Loucy (cell line): ENCODE data around the gene CAMK1G.

Source experiments
- H2AFZ ChIP-seq: fragments of 200-600 bp; sonication (generic); 2 replicates; pipeline ENCODE4 v1.6.0; 2016; ENCODE audit warnings: antibody characterized with exemption, mild to moderate bottlenecking, low read length, moderate library complexity
- H3F3A ChIP-seq: fragments of 200-600 bp; 2 replicates; pipeline ENCODE4 v1.6.0; 2016; ENCODE audit warnings: antibody characterized with exemption, low read depth, mild to moderate bottlenecking
- H3K27me3 ChIP-seq: fragments of 200-600 bp; sonication (generic); 2 replicates; pipeline ENCODE4 v1.6.1; 2014; ENCODE audit warnings: low read length, mild to moderate bottlenecking; ENCODE audit not compliant: insufficient read depth, poor library complexity, severe bottlenecking
- H3K36me3 ChIP-seq: fragments of 200-600 bp; sonication (generic); 2 replicates; pipeline ENCODE4 v1.6.1; 2016; ENCODE audit warnings: low read length; ENCODE audit not compliant: insufficient read depth
- H3K4me1 ChIP-seq: fragments of 200-600 bp; sonication (generic); 2 replicates; pipeline ENCODE4 v1.5.1; 2014; ENCODE audit warnings: low read length, mild to moderate bottlenecking; ENCODE audit not compliant: insufficient read depth, poor library complexity, severe bottlenecking
- H3K4me2 ChIP-seq: fragments of 200-600 bp; sonication (generic); 2 replicates; pipeline ENCODE4 v1.6.0; 2014; ENCODE audit warnings: antibody characterized with exemption, low read length, low read depth, mild to moderate bottlenecking; ENCODE audit not compliant: poor library complexity, severe bottlenecking
- H3K4me3 ChIP-seq: fragments of 200-600 bp; sonication (generic); 2 replicates; pipeline ENCODE4 v1.5.1; 2014; ENCODE audit warnings: low read length, mild to moderate bottlenecking, mixed read lengths; ENCODE audit not compliant: poor library complexity, severe bottlenecking
- H3K79me2 ChIP-seq: fragments of 200-600 bp; sonication (generic); 2 replicates; pipeline ENCODE4 v1.6.1; 2014; ENCODE audit warnings: low read length; ENCODE audit not compliant: insufficient read depth
- H3K9ac ChIP-seq: fragments of 200-600 bp; sonication (generic); 2 replicates; pipeline ENCODE4 v1.6.0; 2014; ENCODE audit warnings: mild to moderate bottlenecking, low read depth, low read length, moderate library complexity; ENCODE audit not compliant: poor library complexity, severe bottlenecking
- H3K9me2 ChIP-seq: fragments of 200-600 bp; sonication (generic); replicated peaks from 2 replicates; pipeline ENCODE4 v1.6.1; 2016; ENCODE audit warnings: low read depth, low read length, mixed read lengths
- H3K9me3 ChIP-seq: fragments of 200-600 bp; sonication (generic); 2 replicates; pipeline ENCODE4 v1.6.1; 2014; ENCODE audit warnings: mild to moderate bottlenecking, antibody characterized with exemption, low read length, low read depth; ENCODE audit not compliant: insufficient read depth
- H4K20me1 ChIP-seq: fragments of 200-600 bp; sonication (generic); 2 replicates; pipeline ENCODE4 v1.6.0; 2014; ENCODE audit warnings: antibody characterized with exemption, low read length, mild to moderate bottlenecking; ENCODE audit not compliant: insufficient read depth, poor library complexity, severe bottlenecking
- EZH2phosphoT487 ChIP-seq: fragments of 200-600 bp; IDR thresholded peaks from 2 replicates; pipeline ENCODE4 v1.6.1; 2018; ENCODE audit warnings: antibody characterized with exemption, mild to moderate bottlenecking, moderate library complexity, borderline replicate concordance
- TF ChIP-seq, protein P1 (sequence below): fragments of 200-600 bp; sonication (generic); conservative IDR thresholded peaks from 2 replicates; pipeline ENCODE4 v1.5.1; 2014; ENCODE audit warnings: mild to moderate bottlenecking, antibody characterized with exemption, low read length

Gene CAMK1G

GRCh38 chr1:209583408-209583807 is at the start of gene CAMK1G:
Gene CAMK1G (plus strand): TSS chr1:209583714. CDS start chr1:209594984, 11,270 bp downstream.
- Histone ChIP-seq H3K9ac (no peak within 1 kb of the TSS), H3K4me2 (no peak within 1 kb of the TSS), H3K4me1 (no peaks in the 10 kb centered on the region), H3K9me2 (no peaks in the 10 kb centered on the region), H3K4me3 (no peak within 1 kb of the TSS), H3F3A (no peaks in the 10 kb centered on the region), H3K27me3 (peaks cover 12% of the 10 kb centered on the region), H2AFZ (no peak within 1 kb of the TSS), H4K20me1 (no peaks in the 10 kb centered on the region), H3K9me3 (no peaks in the 10 kb centered on the region), H3K36me3 (no peaks in the 10 kb centered on the region), H3K79me2 (no peaks in the 10 kb centered on the region)
- TF ChIP-seq, protein P1, sequence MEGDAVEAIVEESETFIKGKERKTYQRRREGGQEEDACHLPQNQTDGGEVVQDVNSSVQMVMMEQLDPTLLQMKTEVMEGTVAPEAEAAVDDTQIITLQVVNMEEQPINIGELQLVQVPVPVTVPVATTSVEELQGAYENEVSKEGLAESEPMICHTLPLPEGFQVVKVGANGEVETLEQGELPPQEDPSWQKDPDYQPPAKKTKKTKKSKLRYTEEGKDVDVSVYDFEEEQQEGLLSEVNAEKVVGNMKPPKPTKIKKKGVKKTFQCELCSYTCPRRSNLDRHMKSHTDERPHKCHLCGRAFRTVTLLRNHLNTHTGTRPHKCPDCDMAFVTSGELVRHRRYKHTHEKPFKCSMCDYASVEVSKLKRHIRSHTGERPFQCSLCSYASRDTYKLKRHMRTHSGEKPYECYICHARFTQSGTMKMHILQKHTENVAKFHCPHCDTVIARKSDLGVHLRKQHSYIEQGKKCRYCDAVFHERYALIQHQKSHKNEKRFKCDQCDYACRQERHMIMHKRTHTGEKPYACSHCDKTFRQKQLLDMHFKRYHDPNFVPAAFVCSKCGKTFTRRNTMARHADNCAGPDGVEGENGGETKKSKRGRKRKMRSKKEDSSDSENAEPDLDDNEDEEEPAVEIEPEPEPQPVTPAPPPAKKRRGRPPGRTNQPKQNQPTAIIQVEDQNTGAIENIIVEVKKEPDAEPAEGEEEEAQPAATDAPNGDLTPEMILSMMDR, result no peak
- no peak for TF ChIP-seq EZH2phosphoT487

DNA sequence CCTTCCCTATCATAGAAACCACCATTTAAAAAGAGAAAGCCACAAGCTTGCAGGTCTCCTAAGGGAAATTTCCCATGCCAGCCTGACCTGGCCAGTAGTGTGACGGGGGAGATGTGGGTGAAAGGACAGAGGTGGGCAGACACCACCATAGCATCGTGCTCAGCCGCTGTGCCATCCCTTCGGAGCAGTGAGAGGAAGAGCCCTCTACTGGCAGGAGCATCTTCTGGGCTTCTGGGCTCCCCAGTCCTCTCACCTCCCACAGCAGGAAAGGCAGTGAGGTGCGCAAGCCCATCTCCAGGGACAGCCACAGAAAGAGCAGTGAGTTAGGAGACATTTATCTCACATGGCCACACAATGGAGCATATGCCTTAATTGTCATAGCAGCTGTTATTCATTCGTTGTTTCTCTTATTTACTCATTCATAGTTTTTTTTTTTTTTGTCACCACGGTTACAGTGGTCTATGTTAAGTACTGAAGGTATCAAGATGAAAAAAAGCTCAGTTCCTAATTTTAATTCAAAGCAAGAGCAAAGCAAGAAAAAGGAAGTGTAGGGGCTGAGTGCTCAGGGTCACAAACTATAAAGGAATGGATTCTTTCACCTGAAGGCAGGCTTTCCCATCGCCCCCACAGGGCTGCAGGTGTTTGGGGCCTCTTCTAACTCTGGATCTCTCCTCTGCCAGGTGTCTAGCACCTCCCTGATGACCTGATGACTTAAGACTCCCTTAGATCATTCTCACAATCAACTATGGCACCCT is 48.8 kb upstream of the CAMK1G start:
- no peaks in the 10 kb centered on the region for H4K20me1 ChIP-seq
- H3F3A ChIP-seq, result no peaks in the 10 kb centered on the region
- no peaks in the 10 kb centered on the region for H3K27me3 ChIP-seq
- H3K4me1 ChIP-seq, result no peaks in the 10 kb centered on the region
- H3K9ac ChIP-seq, result no peak overlapping the region
- no peak overlapping the region for H2AFZ ChIP-seq
- no peaks in the 10 kb centered on the region for H3K9me2 ChIP-seq
- no peaks in the 10 kb centered on the region for H3K36me3 ChIP-seq
- TF ChIP-seq, protein P1, result no peak
- no peak for TF ChIP-seq EZH2phosphoT487
- no peaks in the 10 kb centered on the region for H3K9me3 ChIP-seq
- H3K4me3 ChIP-seq, result no peak overlapping the region
- no peak overlapping the region for H3K4me2 ChIP-seq
- H3K79me2 ChIP-seq, result no peaks in the 10 kb centered on the region

DNA sequence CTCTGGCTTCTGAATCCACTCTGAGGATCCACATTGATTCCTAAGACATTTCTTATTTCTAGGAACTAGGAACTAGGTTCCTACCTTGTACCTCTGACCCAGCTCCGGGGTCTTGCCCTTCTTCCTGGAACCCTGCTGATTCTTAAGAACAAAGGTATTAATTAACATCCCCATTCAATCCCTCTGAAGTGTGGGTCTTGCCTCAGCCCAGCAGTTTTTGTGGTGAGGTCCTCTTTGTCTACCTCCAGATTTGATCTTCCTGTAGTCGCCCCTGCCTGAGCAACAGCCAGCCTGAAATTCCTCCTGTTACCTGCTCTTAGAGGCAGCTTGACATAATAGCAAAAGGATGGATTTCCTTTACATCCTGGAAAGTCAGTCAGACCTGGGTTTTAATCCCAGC is 46.7 kb upstream of the CAMK1G start:
- Histone ChIP-seq H4K20me1 (no peaks in the 10 kb centered on the region), H3K79me2 (no peaks in the 10 kb centered on the region), H2AFZ (no peak overlapping the region), H3K9me2 (no peaks in the 10 kb centered on the region), H3K4me3 (no peak overlapping the region), H3F3A (no peaks in the 10 kb centered on the region), H3K4me2 (no peak overlapping the region), H3K4me1 (no peaks in the 10 kb centered on the region), H3K9ac (no peak overlapping the region), H3K9me3 (no peaks in the 10 kb centered on the region), H3K27me3 (no peaks in the 10 kb centered on the region), H3K36me3 (no peaks in the 10 kb centered on the region)
- TF ChIP-seq EZH2phosphoT487, result no peak
- TF ChIP-seq, protein P1, result no peak
